ENCODE measurements around the gene RGPD4.
A peak's percentile ranks its signal among the peaks of the same experiment; 100 is the strongest.
"Not testable (repeated sequence)": the region's sequence is repeated elsewhere in the genome, so short reads cannot be mapped to it uniquely, and the experiment has no call there.

RGPD4 gene

DNA sequence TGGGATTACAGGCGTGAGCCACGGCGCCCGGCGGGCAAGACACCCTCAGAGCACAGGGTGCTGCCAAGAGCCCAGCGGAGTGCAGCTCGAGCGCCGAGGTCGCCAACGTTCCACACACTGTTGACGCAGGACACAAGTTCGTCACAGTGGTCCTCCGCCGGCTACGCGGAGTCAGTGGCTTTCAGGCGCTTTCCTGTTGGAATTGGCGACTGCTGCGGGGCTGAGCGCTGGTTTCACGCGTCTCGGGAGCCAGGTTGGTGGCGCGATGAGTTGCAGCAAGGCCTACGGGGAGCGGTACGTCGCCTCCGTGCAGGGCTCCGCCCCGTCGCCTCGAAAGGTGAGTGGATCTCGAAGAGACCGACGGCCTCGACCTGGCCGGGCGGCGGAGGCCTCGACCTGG, at the start of gene RGPD4:
TSS of gene RGPD4 (plus strand) at position 144 of the 400 bp plus-strand sequence. CDS start at position 266, 122 bp downstream.
- DNase-seq (ENCODE audit: low spot score) = not testable (repeated sequence)

DNA sequence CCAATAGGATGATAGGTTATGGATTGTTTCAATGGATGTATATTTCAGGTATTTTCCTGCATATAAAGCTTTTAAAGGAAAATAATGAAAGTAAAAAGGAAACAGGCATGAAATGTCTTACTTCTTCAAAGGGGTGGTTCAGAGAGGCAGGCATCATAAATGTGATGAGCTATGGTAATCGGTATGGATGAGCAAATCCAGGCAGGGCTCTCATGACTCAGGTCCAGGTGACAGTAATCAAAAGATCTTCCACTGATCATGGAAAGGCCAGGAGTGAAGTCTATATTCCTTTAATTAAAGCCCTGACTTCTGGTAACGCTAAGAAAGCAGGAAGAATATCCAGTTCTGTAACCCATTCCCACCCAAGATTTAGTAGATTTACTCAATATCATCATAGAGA, 48.7 kb upstream of the RGPD4 start:
- no peak for DNase-seq (ENCODE audit: low spot score)

DNA sequence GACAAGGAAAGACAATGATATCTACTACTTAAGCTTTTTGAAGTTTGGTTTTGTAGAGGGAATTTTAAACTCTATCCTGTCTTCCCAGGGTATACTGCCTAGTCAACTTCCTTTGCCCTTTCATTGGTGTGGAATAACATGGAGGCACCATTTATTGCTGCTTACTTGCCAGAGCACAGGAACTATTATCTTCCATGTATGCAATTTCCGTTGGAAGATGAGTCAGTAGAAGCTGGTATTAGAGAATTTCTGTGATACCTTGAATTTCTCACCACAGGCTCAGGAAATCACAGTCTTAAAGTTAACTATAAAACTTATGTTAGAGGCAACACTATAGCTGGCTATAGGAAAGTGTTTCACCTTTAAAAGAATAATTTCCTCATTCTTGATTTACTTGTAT, 40.9 kb upstream of the RGPD4 start:
- DNase-seq (ENCODE audit: low spot score) = no peak

DNA sequence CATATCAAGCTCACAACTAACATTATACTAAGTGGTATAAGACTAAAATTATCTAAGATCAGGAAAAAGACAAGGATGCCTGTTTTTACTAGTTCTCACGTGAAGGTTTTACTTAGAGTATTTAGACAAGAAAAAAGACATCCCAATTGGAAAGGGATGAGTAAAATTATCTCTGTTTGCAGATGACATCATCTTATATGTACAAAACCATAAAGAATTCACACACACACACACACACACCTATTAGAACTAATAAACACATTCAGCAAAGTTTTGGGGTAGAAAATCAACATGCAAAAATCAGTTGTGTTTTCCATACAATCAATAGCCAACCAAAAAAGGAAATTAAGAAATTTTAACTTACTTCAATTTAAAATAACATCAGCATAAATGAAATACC, 35.9 kb upstream of the RGPD4 start:
- DNase-seq (ENCODE audit: low spot score) = no peak

DNA sequence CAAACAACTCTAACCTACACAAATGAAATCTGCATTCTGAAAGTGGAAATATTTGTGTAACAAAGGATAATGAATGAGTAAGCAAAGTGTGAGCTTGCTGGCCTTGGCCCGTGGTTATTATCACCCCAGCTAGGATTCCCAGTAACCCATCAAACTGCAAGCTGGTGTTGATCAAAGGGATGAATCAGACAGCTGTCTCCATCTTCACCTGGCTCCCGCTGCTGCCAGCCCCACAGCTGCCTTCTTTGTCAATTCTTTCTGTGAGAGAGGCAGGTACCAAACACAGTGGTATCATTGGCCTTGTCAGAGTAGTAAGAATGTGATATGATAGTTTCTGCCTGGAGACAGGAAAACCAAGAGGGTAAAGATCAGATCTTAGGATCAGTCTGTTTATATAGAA, 25.2 kb upstream of the RGPD4 start:
- DNase-seq (ENCODE audit: low spot score) = no peak

DNA sequence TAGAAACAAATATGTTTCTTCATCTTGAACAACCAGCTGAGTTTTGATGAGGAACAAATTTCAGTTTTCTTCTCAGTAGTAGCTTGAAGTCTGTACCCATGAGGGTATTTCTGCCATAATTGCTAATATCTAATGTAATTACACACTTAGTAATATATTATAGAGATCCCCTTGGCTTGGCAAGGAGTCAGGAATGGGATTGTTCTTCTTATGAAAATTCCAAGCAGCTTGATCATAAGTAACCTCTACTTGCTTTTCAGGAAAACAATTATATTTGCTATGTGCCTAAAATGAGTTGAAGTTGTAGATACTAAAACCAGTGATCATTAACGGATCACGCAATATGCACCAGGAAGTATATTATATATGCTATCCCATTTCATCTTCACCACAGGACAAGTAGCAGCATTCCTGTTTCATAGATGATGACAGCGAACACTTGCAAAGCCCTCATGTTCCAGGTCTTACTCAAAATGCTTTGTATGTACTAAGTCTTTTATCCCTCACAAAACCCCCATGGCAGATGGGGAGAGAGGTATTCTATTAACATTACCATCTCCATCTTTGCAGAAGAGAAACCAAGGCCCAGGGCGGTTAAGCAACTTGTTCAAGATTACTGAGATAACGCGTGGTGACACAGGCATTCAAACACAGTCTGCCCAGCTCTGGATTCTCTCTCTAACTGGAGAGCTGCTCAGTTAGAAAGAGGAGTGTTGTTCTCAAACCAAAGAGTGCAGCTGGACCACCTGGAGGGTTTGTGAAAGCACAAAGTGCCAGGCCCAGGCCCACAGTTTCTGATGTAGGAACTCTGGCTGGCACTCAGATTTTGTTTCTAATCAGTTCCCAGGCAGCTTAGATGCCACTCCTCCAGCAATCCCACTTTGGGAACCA, 21.8 kb upstream of the RGPD4 start:
- no peak for DNase-seq (ENCODE audit: low spot score)

DNA sequence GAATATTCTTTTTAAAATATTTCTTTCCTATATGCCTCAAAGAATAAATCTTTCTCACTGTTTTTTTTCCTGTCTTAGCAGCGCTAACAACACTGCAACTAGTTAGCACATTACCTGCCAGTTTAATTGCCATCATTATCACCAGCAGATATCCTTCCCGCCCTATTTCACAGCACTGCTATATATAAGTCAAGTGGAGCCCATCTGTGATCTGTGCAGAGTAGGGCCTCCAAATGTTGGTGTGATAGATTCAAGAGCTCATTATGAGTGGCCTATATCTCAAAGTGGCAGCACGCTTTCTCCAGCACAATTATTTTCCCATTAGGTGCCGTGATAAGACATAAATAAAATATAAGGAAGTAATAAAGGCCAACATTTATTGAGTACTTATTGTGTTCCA, 19.8 kb upstream of the RGPD4 start:
- no peak for DNase-seq (ENCODE audit: low spot score)

DNA sequence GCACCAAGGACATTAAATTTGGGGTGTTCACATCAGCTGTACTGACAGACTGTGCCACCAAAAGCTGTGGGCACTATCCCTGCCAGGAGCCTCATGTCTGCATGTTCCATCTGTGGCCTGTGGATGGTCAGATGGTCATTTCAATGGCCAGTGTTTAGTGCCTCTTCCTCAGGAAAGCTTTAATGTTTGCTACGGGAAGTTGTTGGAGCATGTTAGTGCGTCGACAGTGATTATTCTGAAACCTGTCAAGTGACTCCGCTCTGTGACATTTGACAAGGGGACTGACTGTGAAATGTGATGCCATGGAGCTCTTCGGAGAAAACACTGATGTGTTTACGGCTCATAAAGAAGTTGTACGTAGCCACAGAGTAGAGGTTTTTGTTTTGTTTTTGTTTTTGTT, 18.7 kb upstream of the RGPD4 start:
- DNase-seq (ENCODE audit: low spot score) = no peak

DNA sequence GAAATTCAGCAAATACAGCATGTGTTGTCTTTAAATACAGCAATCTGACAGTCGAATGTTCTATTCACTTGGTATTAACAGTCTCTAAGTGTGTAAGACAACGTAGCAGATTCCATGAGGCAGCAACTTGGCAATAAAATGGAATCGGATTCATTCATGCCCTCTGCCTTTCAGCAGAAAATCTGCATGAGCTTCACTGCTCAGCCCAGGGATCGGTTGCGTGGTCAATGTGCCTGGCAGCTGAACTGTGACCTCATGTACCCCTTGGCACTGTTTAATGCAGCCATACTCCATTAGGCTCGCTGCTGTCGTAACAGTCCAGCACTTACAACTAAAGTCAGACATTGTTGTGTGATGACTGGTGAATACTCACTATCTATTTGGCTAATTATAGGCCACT, 17.7 kb upstream of the RGPD4 start:
- peak; percentile 24 for DNase-seq (ENCODE audit: low spot score)

DNA sequence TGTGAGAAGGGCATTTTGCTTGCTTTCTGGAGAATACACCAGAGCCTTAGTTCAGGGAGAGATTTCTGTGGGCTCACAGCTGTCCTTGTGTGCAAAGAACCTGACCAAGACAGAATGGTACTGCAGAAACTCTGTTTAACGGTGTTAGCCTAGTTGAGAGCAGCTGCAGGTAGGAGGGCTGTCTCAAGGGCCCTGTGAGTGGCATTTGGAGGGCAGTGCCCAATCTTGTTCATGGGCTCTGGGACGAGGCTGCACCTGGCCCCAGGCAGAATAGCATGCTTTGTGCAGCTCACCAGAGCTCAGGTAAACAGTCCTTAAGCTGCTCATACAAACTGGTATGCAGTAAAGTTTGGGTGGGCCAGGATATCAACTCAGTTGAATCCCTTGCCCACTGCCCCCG, 16.9 kb upstream of the RGPD4 start:
- DNase-seq (ENCODE audit: low spot score) = no peak

DNA sequence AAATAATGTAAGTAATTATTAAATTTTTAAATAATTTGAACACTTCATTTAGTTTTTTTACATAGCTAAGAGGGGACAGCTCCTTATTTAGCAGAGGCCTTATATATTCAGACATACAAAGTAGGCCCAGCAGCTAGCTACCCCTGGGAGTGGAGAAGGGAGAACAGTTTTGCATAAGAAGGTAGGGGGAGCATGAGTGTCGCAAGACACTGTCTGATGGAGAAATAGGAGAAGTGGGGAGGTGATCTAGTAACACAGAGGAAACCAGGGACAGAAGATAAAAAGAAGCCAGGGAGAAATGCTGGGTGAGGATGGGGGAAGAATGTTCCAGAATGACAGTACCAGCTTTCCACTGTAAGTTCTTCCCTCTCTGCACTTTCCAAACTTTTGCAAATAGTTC, 16.0 kb upstream of the RGPD4 start:
- no peak for DNase-seq (ENCODE audit: low spot score)

DNA sequence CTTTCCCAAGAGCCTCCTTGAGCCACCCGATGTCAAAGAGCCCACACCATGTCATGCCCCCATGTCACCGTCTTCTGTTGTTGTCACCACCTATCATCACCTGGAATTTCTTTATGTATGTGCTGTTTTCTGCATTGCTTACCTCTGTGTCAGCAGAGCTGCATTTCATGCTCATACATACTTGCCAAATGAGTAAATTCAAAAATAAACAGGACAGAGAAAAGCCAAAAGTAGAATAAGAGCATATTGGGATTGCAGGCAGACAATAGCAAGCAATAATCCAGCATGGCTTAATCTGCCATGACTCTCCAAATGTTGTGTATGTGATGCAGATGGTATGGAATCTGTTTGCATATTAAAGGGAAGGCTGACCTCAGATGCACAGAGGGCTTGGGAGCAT, 15.3 kb upstream of the RGPD4 start:
- DNase-seq (ENCODE audit: low spot score) = no peak

DNA sequence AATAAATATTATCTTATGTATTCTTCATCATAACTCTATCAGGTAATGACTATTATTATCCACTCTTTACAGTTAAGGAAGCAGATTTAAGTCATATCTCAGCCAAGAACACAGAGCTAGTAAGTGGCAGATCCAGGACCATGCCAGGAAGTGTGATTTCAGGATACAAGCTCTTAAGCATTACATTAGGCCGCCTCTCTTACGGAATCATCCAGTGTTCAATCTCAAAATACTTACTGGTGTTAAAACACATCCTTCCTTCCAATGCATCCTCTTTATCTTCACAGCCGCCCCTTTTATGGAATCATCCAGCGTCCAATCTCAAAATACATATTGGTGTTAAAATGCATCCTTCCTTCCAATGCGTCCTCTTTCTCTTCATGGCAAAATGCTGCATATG, 14.7 kb upstream of the RGPD4 start:
- no peak for DNase-seq (ENCODE audit: low spot score)

DNA sequence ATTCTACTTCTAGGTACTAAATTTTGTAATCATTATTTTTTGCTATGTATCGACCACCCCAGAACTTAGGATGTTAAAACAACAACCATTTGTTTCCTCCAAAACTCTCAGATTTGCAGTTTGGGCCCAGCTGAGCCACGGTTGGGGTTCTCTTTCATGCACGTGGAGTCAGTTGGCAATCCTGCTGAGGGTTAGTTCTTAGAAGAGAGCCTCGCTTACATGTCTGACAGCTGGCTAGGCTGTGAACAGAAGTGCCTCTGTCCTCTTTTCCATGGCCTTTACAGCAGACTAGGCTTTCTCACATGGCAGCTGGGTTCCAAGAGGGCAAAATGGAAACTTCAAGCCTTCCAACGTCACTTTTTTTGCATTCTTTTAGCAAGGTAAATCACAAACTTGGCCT, 9.3 kb upstream of the RGPD4 start:
- DNase-seq (ENCODE audit: low spot score) = no peak

DNA sequence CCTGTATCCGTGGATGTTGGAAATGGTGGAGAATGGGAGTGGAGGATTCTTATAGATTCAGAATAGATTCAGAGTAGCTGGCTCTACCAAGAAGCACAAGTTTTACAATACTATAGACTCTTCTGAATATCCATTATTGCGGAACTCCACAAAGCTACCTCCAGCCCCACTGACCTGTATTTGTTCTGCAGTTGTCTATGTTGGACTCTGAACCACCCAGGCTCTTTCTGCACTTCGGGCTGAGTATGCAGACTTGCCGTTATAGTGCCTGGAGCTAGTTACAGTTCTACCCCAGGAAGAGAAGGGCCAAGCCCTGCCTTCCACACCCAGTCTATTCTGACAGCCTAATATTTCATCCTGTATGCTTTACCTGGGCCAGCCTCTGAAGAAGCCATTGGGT, 4.4 kb upstream of the RGPD4 start:
- DNase-seq (ENCODE audit: low spot score) = no peak

DNA sequence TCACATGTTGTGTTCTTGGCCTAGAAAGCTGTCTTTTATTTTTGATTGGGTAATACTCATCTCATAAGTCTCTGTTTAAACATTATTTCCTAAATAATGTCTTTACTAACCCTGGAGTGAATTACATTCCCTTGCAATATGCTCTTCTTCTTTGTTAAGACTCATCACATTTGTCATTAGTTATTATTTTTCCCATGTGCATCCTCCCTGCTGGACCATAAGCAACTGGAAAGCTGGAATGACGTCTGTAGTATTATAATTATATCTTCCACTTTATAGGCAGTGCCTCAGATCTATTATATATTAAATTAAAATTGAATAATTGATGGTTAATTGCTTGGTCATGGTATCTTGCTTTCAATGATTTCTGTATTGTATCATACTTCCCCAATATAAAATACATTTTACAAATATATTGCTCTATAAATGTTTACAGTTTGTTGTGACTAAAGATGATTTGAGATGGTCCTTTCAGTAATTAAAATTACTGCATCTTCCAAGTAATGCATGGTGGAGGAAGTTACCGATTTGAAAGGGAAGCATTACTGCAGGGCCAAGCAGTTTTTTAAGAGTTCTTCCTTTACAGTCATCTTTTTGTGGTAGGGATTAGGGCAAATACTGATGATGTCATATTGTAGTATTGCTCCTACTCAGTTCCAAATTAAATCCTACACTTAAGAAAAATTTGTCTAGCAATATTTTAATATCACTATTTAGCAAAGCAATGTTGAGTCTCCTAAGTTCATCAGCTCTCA, 2.1 kb upstream of the RGPD4 start:
- no peak for DNase-seq (ENCODE audit: low spot score)

DNA sequence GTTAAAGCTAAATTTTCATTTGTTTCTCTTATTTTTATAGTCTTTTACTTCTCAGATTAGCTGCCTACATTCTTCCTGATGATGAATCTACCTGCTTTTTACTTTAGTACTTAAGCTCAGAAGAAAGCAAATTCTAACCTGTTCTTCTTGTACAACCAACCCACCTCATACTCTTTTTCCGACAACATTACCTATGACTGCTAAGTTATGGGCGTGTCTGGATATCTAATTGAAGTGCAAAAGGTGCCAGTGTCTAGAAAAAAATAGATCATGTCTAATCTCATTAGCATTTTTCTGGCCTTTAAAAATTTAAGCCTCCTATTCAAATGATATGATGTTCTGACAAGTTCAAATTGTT, 1.5 kb upstream of the RGPD4 start:
- DNase-seq (ENCODE audit: low spot score) = no peak

DNA sequence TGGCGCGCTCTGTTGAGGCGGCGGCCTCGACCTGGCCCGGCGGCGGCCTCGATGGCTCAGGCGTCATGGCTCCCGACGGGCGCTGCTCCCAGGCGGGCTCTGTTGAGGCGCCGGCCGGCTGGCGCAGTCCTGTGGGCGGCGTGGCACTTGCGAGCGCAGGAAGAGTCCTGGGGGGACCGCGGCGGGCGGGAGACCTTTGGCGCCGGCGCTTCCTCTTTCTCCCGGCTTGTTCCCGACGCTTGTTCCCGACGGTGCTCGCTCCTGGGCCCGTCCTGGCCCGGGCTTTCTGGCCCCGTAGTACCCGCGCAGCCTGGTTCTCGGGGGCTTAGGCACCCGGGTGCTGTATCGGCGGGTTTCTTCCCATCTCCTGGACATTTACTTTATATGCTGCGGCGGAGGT, 2.8 kb downstream of the RGPD4 start:
- not testable (repeated sequence) for DNase-seq (ENCODE audit: low spot score)

DNA sequence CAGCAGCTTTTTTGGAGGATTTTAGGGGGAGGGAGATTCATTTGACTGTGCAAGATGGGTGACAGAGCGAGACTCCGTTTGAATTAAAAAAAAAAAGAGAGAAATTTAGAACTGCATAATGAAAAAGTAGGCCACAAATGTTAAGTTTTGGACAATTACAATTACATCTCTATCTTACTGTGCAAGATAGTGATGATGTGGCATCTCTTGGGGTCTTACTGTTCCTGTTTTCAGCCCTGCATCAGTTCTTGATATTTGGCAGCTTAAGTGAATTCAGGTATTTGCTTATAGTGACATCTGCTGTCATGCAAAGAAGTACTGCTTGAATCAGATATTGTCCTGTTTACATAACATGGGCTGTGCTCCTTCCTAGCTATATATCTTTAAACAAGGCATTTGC, 6.5 kb downstream of the RGPD4 start:
- not testable (repeated sequence) for DNase-seq (ENCODE audit: low spot score)

DNA sequence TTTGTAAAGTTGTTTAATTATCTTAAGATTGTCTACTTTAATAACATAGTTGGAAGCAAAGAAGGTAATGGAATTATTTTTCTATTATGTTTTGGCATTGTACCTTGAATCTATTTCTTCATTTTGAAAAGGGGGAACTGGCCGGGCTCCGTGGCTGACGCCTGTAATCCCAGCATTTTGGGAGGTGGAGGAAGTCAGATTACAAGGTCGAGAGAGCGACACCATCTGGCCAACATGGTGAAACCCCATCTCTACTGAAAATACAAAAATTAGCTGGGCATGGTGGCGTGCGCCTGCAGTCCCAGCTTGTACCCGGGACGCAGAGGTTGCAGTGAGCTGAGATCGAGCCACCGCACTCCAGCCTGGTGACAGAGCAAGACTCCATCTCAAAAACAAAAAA, 6.9 kb downstream of the RGPD4 start:
- not testable (repeated sequence) for DNase-seq (ENCODE audit: low spot score)

DNA sequence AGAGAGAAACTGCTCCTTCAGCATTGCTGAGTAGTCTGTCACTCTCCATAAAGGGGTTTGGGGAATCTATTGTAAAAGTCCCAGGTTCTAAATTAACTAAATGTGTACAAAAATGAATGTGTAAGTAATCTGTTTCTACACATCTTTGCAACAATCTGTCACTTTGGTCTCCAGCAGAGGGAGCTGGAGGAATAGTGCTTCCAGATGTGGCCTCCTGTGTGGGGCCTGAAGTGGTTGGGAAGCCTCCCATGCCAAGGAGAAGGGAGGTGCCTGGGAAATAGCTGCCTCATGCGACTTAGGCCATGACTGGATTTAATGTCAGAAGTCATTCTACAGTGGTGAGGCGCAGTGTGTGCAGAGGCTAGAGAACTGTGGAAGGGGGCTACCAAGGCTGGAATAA, 89.4 kb downstream of the RGPD4 start:
- DNase-seq (ENCODE audit: low spot score) = not testable (repeated sequence)

DNA sequence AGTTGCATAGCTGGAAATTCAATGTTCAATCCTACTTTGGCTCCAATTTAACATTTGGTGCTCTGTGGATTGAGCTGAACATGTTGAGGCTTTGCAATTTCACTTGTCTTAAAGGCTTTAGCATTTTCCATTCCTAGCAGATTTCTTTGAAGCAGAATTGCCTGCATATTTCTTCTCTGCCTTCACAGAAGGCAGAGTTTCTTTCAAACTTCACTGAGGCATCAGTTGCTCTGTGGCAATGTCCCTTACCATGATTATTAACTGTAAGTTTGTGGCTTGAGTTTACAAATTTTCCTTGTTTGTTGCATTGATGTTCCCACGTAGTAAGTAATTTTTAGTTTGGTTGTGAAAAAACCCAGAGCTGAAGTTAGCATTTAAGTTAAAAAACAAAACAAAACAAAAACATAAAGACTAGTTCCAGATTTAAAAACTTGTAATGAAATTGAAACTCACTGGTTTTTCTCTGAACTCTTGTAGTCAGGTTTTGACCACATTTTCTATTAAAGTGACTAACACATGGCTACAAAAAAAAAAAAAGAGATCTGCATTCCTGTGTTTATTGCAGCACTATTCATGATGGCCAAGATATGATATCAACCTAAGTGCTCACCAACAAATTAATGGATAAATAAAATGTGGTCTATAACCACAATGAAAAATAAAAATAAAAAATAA, 90.1 kb downstream of the RGPD4 start:
- DNase-seq (ENCODE audit: low spot score) = not testable (repeated sequence)

DNA sequence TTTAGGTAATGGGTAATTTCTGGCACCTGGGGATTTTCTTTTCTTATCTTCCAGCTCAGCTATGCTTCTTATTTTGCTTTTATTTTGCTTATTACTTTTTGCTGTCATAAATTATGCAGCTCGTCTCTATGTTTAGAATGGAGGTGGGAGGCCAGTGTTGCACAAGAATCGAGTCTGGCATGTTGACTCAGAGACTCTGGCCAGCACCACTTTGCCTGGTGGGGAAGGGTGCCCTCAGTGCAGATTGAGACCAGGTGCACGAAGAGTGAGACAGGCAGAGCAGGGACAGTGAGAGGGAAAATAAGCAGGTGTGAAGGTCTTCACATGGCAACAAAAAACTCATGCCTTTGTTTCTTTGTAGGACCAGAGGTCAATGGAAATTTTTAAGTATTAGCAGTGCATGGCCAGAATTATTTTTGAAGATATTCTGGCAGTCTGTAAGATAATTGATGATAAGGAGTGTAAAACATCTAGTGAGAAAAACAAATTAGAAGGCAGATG, 100.4 kb downstream of the RGPD4 start:
- DNase-seq (ENCODE audit: low spot score) = no peak

Data from Ammon's horn (tissue), 1 donor.